ENCODE results near the gene GBP3.
"Not testable (repeated sequence)": the region's sequence is repeated elsewhere in the genome, so short reads cannot be mapped to it uniquely, and the experiment has no call there.

The GBP3 gene

DNA sequence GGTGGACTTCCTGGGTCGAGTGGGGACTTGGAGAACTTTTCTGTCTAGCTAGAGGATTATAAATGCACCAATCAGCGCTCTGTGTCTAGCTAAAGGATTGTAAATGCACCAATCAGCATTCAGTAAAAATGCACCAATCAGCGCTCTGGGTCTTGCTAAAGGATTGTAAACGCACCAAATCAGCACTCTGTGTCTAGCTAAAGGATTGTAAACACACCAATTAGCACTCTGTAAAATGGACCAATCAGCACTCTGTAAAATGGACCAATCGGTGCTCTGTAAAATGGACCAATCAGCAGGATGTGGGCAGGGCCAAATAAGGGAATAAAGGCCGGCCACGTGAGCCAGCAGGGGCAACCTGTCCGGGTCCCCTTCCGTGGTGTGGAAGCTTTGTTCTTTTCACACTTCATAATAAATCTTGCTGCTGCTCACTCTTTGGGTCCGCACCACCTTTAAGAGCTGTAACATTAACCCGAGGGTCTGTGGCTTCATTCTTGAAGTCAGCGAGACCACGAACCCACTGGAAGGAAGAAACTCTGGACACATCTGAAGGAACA lies 48.0 kb downstream of the GBP3 start:
- H3K27ac Mint-ChIP-seq; H3K9me3 Mint-ChIP-seq (ENCODE audit: low read depth); H3K36me3 Mint-ChIP-seq; H3K27me3 Mint-ChIP-seq; H3K4me3 Mint-ChIP-seq: not testable (repeated sequence)
- peaks cover 38% of the 10 kb centered on the region for H3K4me1 Mint-ChIP-seq (ENCODE audit: low read depth)

DNA sequence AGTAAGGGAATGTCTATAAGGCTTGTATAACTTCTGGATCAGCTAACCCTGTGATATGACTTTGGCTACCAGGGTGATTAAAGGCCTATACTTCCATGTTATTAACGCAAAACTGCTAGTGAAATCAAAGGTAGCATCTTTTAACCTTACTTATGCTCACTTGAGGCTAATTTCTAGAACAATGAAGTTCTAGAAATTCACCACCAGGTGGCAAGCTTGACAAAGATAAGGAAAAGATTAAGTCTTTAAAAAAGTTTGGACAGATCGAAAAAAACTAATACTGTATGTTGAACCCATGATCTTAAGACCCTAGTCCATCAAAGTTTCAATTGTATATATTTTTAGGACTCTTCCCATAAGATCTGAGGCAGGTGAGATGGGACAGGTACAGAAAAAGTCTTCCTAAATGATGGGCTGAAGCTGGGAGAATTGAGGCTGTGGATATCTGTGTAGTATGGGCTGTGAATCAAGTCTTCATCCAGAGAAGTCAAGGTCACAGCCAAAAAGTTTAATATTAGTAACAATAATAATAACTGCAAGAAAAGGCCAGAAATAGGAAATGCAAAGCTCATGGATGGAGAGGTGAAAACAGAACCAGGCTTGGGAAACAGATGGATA lies 49.0 kb downstream of the GBP3 start:
- Mint-ChIP-seq H3K9me3 (ENCODE audit: low read depth) (no peaks in the 10 kb centered on the region), H3K36me3 (peaks cover 7% of the 10 kb centered on the region), H3K27ac (no peak overlapping the region), H3K4me3 (no peak overlapping the region), H3K27me3 (no peaks in the 10 kb centered on the region), H3K4me1 (ENCODE audit: low read depth) (peaks cover 28% of the 10 kb centered on the region)

DNA sequence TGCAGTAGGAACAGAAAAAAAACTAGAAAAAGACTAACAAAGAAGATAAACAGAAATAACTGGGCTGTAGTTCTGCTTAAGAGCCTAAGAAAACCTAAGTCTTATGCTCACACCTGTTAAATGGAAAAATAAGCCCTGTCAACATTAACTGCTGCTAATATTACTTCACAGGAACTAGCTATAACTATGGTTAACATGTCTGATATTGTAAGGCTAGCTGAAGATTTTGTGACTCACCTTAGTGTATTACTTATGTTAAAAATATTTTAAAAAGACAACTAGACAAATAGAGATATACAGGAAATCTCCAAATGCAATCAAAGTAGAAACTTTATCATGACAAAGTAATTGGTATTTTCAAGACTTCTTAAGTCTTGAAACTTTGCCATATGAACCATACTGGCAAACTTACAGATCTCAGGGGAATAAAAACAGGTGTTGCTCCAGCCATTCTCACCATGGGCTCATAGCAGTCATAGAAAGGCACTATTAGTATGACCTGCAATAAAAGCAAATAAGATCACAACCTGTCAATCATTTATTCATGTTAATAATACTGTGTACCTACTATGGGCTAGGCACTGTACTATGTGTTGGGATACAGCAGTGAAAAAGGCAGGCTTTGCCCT lies 60.9 kb downstream of the GBP3 start:
- Mint-ChIP-seq H3K4me3 (no peak overlapping the region), H3K9me3 (ENCODE audit: low read depth) (no peaks in the 10 kb centered on the region), H3K36me3 (peaks cover 32% of the 10 kb centered on the region), H3K27ac (no peak overlapping the region), H3K4me1 (ENCODE audit: low read depth) (peaks cover 2% of the 10 kb centered on the region), H3K27me3 (no peaks in the 10 kb centered on the region)

- no peak overlapping the region for H3K4me3 Mint-ChIP-seq
- no peak overlapping the region for H3K27ac Mint-ChIP-seq
- H3K27me3 Mint-ChIP-seq, result no peaks in the 10 kb centered on the region
- peaks cover 34% of the 10 kb centered on the region for H3K36me3 Mint-ChIP-seq
- peaks cover 2% of the 10 kb centered on the region for H3K4me1 Mint-ChIP-seq (ENCODE audit: low read depth)
- no peaks in the 10 kb centered on the region for H3K9me3 Mint-ChIP-seq (ENCODE audit: low read depth)
These were observed 61.6 kb downstream of the GBP3 start for GRCh38 chr1:88961081-88961480.

Measured in activated naive CD8-positive, alpha-beta T cell (primary cell).